Panc1 (cell line): ENCODE data around the gene VAT1L.

Experiments
- POLR2AphosphoS5 ChIP-seq: IDR thresholded peaks from 2 replicates; pipeline ENCODE4 v1.6.1; 2012; ENCODE audit warnings: mild to moderate bottlenecking, low read depth, low read length, moderate library complexity
- SIN3A ChIP-seq: IDR thresholded peaks from 2 replicates; pipeline ENCODE4 v1.6.1; 2012; ENCODE audit warnings: low read depth, mild to moderate bottlenecking, low read length, moderate library complexity, borderline replicate concordance; ENCODE audit not compliant: insufficient read depth
- TCF7L2 ChIP-seq: IDR thresholded peaks from 2 replicates; pipeline ENCODE4 v1.6.1; 2011; ENCODE audit warnings: mild to moderate bottlenecking, low read depth, low read length, inconsistent platforms
- TF ChIP-seq, protein P1 (sequence below): fragments of 450-650 bp; IDR thresholded peaks from 2 replicates; pipeline ENCODE4 v1.5.1; 2017; ENCODE audit warnings: mild to moderate bottlenecking
- TF ChIP-seq, protein P2 (sequence below), 2 experiments: IDR thresholded peaks; 2 replicates each; pipeline ENCODE4 v1.6.1; 2011 to 2012; ENCODE audit warnings: low read depth in 2 of 2, control low read depth in 1 of 2, low read length in 1 of 2, mild to moderate bottlenecking in 1 of 2, moderate library complexity in 1 of 2; ENCODE audit not compliant: insufficient read depth in 1 of 2

DNA sequence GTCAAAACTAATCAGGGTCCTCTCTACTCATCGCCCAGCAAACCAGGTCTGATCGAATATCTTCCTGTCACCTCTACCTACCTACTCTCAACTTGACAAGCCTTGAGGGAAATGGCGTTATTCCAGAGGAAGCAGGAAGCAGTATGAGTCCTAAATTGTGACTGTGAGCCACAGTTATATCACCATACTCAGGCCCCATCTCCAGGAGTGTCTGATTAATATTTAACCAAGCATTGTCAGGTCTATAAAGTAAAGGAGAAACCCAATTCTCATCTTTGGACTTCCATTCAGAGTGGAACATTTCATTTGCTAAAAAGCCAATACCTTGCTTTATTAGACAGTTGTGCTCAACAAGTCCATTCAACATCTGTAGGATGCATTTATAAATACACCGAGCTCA lies 216.2 kb downstream of the VAT1L start:
- TF ChIP-seq POLR2AphosphoS5, result no peak
- TF ChIP-seq, protein P1, sequence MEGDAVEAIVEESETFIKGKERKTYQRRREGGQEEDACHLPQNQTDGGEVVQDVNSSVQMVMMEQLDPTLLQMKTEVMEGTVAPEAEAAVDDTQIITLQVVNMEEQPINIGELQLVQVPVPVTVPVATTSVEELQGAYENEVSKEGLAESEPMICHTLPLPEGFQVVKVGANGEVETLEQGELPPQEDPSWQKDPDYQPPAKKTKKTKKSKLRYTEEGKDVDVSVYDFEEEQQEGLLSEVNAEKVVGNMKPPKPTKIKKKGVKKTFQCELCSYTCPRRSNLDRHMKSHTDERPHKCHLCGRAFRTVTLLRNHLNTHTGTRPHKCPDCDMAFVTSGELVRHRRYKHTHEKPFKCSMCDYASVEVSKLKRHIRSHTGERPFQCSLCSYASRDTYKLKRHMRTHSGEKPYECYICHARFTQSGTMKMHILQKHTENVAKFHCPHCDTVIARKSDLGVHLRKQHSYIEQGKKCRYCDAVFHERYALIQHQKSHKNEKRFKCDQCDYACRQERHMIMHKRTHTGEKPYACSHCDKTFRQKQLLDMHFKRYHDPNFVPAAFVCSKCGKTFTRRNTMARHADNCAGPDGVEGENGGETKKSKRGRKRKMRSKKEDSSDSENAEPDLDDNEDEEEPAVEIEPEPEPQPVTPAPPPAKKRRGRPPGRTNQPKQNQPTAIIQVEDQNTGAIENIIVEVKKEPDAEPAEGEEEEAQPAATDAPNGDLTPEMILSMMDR, result no peak
- TF ChIP-seq, protein P2, sequence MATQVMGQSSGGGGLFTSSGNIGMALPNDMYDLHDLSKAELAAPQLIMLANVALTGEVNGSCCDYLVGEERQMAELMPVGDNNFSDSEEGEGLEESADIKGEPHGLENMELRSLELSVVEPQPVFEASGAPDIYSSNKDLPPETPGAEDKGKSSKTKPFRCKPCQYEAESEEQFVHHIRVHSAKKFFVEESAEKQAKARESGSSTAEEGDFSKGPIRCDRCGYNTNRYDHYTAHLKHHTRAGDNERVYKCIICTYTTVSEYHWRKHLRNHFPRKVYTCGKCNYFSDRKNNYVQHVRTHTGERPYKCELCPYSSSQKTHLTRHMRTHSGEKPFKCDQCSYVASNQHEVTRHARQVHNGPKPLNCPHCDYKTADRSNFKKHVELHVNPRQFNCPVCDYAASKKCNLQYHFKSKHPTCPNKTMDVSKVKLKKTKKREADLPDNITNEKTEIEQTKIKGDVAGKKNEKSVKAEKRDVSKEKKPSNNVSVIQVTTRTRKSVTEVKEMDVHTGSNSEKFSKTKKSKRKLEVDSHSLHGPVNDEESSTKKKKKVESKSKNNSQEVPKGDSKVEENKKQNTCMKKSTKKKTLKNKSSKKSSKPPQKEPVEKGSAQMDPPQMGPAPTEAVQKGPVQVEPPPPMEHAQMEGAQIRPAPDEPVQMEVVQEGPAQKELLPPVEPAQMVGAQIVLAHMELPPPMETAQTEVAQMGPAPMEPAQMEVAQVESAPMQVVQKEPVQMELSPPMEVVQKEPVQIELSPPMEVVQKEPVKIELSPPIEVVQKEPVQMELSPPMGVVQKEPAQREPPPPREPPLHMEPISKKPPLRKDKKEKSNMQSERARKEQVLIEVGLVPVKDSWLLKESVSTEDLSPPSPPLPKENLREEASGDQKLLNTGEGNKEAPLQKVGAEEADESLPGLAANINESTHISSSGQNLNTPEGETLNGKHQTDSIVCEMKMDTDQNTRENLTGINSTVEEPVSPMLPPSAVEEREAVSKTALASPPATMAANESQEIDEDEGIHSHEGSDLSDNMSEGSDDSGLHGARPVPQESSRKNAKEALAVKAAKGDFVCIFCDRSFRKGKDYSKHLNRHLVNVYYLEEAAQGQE (IDR thresholded peaks at IDR 0.05; ENCODE audit: insufficient read depth in 1 of 2, low read depth in 2 of 2, low read length in 1 of 2), result no peak
- no peak for TF ChIP-seq SIN3A
- no peak for TF ChIP-seq TCF7L2
